Measurements from ENCODE around the gene PLIN5. TPM values are rescaled to one million over a fixed set of nuclear protein-coding genes. Genes with fewer than 3 reads are reported as not detected.

The PLIN5 gene
- total and polyA plus RNA-seq, 8 donors: 30.6 to 533 (median 50.7) TPM

GRCh38 chr19:4515732-4516131 lies 19.3 kb downstream of the PLIN5 start:
- intact Hi-C loops (cut with DNase I): no loop called here

DNA sequence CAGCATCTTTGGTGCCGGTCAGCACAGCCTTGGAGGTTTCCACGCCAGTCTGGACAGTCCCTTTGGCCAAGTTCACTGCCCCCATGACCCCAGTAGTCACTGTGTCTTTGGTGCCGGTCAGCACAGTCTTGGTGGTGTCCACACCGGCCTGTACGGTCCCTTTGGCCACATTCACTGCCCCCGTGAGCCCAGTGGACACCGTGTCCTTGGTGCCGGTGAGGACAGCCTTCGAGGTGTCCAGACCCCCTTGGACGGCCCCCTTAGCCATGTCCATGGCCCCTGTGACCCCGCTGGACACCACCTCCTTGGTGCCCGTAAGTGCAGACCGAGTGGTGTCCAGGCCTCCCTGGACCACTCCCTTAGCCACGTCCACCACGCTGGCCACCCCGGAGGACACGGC lies 21.8 kb downstream of the PLIN5 start:
- no peak overlapping the region for H3K27ac ChIP-seq
- ATAC-seq (no peak), DNase-seq (no peak), FAIRE-seq (no peak)
- no peaks in the 10 kb centered on the region for H3K36me3 ChIP-seq
- H3K4me3 ChIP-seq: no peak overlapping the region
- H3K4me1 ChIP-seq: no peaks in the 10 kb centered on the region
- H3K9me3 ChIP-seq: no peaks in the 10 kb centered on the region
- H3K27me3 ChIP-seq: no peaks in the 10 kb centered on the region
- 92 to 95% methylated on average over 17 of the region's 17 CpGs for WGBS, 2 donors
- TF ChIP-seq, protein P1, sequence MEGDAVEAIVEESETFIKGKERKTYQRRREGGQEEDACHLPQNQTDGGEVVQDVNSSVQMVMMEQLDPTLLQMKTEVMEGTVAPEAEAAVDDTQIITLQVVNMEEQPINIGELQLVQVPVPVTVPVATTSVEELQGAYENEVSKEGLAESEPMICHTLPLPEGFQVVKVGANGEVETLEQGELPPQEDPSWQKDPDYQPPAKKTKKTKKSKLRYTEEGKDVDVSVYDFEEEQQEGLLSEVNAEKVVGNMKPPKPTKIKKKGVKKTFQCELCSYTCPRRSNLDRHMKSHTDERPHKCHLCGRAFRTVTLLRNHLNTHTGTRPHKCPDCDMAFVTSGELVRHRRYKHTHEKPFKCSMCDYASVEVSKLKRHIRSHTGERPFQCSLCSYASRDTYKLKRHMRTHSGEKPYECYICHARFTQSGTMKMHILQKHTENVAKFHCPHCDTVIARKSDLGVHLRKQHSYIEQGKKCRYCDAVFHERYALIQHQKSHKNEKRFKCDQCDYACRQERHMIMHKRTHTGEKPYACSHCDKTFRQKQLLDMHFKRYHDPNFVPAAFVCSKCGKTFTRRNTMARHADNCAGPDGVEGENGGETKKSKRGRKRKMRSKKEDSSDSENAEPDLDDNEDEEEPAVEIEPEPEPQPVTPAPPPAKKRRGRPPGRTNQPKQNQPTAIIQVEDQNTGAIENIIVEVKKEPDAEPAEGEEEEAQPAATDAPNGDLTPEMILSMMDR (IDR thresholded peaks at IDR 0.05): no peak
- intact Hi-C loops (cut with DNase I): no loop called here

More at GRCh38 chr19:4515732-4516131, 19.3 kb downstream of the PLIN5 start:
- ATAC-seq (no peak), DNase-seq (no peak), FAIRE-seq (no peak)
- no peaks in the 10 kb centered on the region for H3K27me3 ChIP-seq
- H3K4me1 ChIP-seq: no peaks in the 10 kb centered on the region
- no peak overlapping the region for H3K4me3 ChIP-seq
- H3K36me3 ChIP-seq: no peaks in the 10 kb centered on the region
- no peaks in the 10 kb centered on the region for H3K9me3 ChIP-seq
- H3K27ac ChIP-seq: no peak overlapping the region
- WGBS, 2 donors: 89 to 95% methylated on average over 5 of the region's 5 CpGs
- TF ChIP-seq, protein P1 (IDR thresholded peaks at IDR 0.05): no peak

- no peak for FAIRE-seq
- intact Hi-C loops (cut with DNase I): no loop called here
- Histone ChIP-seq H3K27ac (no peak overlapping the region), H3K27me3 (no peaks in the 10 kb centered on the region), H3K4me3 (no peak overlapping the region), H3K4me1 (no peaks in the 10 kb centered on the region), H3K36me3 (no peaks in the 10 kb centered on the region), H3K9me3 (no peaks in the 10 kb centered on the region)
- 90 to 92% methylated on average over 17 of the region's 17 CpGs for WGBS, 2 donors
- TF ChIP-seq, protein P1 (IDR thresholded peaks at IDR 0.05): no peak
- ATAC-seq: no peak
- peak in 1 of 6 donors; percentile 52 for DNase-seq
Observed at GRCh38 chr19:4512070-4512469, 23.0 kb downstream of the PLIN5 start.

GRCh38 chr19:4511300-4512054 lies 23.5 kb downstream of the PLIN5 start:
- Histone ChIP-seq H3K27ac (no peak overlapping the region), H3K4me1 (no peaks in the 10 kb centered on the region), H3K9me3 (no peaks in the 10 kb centered on the region), H3K4me3 (no peak overlapping the region), H3K27me3 (no peaks in the 10 kb centered on the region), H3K36me3 (no peaks in the 10 kb centered on the region)
- 89 to 91% methylated on average over 27 of the region's 27 CpGs for WGBS, 2 donors
- FAIRE-seq (no peak), ATAC-seq (no peak), DNase-seq (peak in 2 of 6 donors; percentile 46 to 55)
- TF ChIP-seq, protein P1 (IDR thresholded peaks at IDR 0.05): no peak
- intact Hi-C loops (cut with DNase I): no loop called here
